ENCODE data around the gene CASR. TPM values are rescaled to one million over a fixed set of nuclear protein-coding genes. Genes with fewer than 3 reads are reported as not detected.

The CASR gene
- total and polyA plus RNA-seq, 11 donors, result 0.02 TPM; not detected in 10

DNA sequence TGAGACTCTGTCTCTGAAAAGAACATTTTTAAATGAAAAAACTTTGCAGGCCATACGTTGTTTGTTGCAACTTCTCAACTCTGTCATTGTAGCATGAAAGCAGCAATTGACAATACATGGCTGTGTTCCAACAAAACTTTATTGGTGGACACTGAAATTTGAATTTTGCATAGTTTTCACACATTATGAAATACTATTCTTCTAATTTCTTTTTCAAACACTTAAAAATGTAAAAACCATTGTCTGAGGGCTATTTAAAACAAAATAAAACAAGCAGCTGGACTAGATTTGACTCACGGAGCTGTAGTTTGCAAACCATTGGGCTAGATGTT, 123.1 kb downstream of the CASR start:
- ATAC-seq (no peak), DNase-seq (no peak)
- Histone ChIP-seq H3K4me1 (no peaks in the 10 kb centered on the region), H3K4me3 (no peak overlapping the region), H3K36me3 (no peaks in the 10 kb centered on the region), H3K9me3 (no peaks in the 10 kb centered on the region), H3K27ac (no peak overlapping the region), H3K27me3 (peaks cover 0 to 8% (median 0%) of the 10 kb centered on the region in 9 donors)
- intact Hi-C loops (cut with DNase I), result no loop called here
- TF ChIP-seq POLR2A (IDR thresholded peaks at IDR 0.05), result no peak
- TF ChIP-seq, protein P1, sequence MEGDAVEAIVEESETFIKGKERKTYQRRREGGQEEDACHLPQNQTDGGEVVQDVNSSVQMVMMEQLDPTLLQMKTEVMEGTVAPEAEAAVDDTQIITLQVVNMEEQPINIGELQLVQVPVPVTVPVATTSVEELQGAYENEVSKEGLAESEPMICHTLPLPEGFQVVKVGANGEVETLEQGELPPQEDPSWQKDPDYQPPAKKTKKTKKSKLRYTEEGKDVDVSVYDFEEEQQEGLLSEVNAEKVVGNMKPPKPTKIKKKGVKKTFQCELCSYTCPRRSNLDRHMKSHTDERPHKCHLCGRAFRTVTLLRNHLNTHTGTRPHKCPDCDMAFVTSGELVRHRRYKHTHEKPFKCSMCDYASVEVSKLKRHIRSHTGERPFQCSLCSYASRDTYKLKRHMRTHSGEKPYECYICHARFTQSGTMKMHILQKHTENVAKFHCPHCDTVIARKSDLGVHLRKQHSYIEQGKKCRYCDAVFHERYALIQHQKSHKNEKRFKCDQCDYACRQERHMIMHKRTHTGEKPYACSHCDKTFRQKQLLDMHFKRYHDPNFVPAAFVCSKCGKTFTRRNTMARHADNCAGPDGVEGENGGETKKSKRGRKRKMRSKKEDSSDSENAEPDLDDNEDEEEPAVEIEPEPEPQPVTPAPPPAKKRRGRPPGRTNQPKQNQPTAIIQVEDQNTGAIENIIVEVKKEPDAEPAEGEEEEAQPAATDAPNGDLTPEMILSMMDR (IDR thresholded peaks at IDR 0.05), result no peak
- 59 to 66% (median 61%) methylated on average over 2 of the region's 2 CpGs for WGBS, 4 donors

DNA sequence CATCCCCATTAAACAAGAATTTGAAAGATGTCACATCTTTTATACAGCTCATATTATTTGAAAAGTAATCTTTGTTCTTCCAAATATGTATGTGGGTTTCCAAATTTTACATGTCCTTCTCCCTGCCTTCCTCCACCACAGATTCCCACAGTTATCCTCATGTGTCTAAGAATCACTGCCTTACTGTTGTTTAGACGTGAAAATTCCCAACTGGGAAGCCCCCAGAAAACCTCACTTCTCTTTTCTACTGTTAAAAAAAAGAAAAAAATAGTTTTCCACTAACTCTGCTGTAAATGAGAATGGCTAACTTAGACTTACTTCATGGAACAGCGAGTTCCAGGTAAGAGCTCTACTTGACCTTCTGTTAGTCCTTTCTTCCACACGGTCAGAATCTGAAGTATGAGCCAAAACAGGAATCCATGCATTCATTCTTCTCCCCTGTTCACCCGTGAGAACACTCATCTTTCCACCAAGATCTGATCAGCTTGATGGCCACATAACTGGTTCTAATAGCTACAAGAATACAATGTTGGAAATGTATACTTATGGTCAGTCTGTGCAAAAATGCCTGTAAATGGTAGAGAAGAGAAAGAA, 123.7 kb downstream of the CASR start:
- Histone ChIP-seq H3K27ac (no peak overlapping the region), H3K9me3 (no peaks in the 10 kb centered on the region), H3K27me3 (peaks cover 0 to 8% (median 0%) of the 10 kb centered on the region in 9 donors), H3K36me3 (no peaks in the 10 kb centered on the region), H3K4me3 (no peak overlapping the region), H3K4me1 (no peaks in the 10 kb centered on the region)
- ATAC-seq (no peak), DNase-seq (no peak)
- no peak for TF ChIP-seq POLR2A (IDR thresholded peaks at IDR 0.05)
- TF ChIP-seq, protein P1 (IDR thresholded peaks at IDR 0.05), result no peak
- intact Hi-C loops (cut with DNase I), result no loop called here
- 69 to 74% (median 70%) methylated on average over 4 of the region's 4 CpGs for WGBS, 4 donors

DNA sequence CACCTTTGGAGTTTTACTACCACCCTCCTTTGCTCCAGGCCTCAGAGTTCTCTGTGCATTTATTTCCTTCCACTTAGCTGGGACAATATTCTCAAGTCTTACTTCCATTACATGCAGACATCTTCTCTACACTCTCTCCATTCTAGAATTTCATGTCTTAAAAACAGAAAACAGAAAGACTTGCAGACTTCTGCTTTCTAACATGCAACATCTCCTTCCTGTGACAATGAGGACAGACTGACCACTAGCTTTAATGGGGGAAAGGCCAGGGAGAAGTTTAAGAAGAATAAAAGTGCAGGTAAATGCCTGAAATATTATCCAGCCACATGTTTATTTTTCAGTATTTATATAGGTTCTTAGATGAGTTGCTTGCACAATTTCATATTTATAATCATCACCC, 124.5 kb downstream of the CASR start:
- H3K9me3 ChIP-seq, result no peaks in the 10 kb centered on the region
- DNase-seq, result no peak
- TF ChIP-seq, protein P1 (IDR thresholded peaks at IDR 0.05), result no peak
- no peak for TF ChIP-seq POLR2A (IDR thresholded peaks at IDR 0.05)
- peaks cover 0 to 11% (median 0%) of the 10 kb centered on the region in 9 donors for H3K27me3 ChIP-seq
- no peak for ATAC-seq
- H3K27ac ChIP-seq, result no peak overlapping the region
- H3K36me3 ChIP-seq, result no peaks in the 10 kb centered on the region
- intact Hi-C loops (cut with DNase I), result no loop called here
- peaks cover 0 to 2% (median 0%) of the 10 kb centered on the region in 12 donors for H3K4me1 ChIP-seq
- H3K4me3 ChIP-seq, result no peak overlapping the region

DNA sequence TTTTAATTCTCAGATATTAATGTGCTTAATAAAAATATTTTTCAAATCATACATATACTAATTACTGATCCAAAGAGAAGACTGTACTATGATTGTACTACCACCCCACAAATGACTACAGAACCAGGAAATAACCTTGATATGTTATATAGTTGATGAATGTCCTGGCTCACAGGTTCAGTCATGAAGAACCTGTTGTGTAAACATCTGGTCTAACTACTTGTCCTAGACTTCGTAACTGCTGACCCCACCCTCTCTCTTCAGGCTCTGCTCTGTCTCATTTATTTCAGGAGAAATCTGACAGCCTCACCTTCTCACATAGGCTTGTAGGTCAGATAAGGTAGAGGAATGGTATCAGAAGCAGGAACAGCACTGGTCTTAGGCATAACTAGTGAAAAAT, 126.9 kb downstream of the CASR start:
- 25 to 40% (median 32%) methylated on average over 1 of the region's 1 CpG for WGBS, 4 donors
- H3K27me3 ChIP-seq, result peaks cover 0 to 9% (median 0%) of the 10 kb centered on the region in 9 donors
- H3K4me3 ChIP-seq, result no peak overlapping the region
- no peaks in the 10 kb centered on the region for H3K36me3 ChIP-seq
- no peak overlapping the region for H3K27ac ChIP-seq
- DNase-seq, result no peak
- TF ChIP-seq, protein P1 (IDR thresholded peaks at IDR 0.05), result no peak
- no peak for TF ChIP-seq POLR2A (IDR thresholded peaks at IDR 0.05)
- peaks cover 0 to 9% (median 0%) of the 10 kb centered on the region in 12 donors for H3K4me1 ChIP-seq
- no peaks in the 10 kb centered on the region for H3K9me3 ChIP-seq
- ATAC-seq, result no peak
- intact Hi-C loops (cut with DNase I), result no loop called here

Measured in heart left ventricle (tissue), 16 donors.